ENCODE data around the gene TUBGCP3.

The TUBGCP3 gene

DNA sequence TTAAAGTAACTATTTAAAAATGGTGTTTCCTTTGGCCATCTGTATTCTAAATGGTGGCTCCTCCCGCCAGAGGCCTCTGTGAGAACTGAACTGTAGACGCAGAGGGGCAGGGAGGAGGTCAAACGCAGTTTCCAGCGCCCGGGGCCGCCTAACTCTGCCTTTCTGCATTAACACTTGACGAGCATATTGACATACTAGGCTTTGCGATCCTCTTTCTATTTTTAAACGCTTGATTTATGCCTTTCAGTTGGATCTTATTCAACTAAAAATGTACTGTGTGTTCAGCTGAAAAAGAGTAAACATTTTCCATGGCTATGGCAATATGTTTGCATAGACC, 137.1 kb downstream of the TUBGCP3 start:
- no peak for FAIRE-seq

- no peak for FAIRE-seq
These were observed 137.6 kb downstream of the TUBGCP3 start for GRCh38 chr13:112450118-112450903.

GRCh38 chr13:112449545-112449930, 138.4 kb downstream of the TUBGCP3 start:
- FAIRE-seq: no peak

DNA sequence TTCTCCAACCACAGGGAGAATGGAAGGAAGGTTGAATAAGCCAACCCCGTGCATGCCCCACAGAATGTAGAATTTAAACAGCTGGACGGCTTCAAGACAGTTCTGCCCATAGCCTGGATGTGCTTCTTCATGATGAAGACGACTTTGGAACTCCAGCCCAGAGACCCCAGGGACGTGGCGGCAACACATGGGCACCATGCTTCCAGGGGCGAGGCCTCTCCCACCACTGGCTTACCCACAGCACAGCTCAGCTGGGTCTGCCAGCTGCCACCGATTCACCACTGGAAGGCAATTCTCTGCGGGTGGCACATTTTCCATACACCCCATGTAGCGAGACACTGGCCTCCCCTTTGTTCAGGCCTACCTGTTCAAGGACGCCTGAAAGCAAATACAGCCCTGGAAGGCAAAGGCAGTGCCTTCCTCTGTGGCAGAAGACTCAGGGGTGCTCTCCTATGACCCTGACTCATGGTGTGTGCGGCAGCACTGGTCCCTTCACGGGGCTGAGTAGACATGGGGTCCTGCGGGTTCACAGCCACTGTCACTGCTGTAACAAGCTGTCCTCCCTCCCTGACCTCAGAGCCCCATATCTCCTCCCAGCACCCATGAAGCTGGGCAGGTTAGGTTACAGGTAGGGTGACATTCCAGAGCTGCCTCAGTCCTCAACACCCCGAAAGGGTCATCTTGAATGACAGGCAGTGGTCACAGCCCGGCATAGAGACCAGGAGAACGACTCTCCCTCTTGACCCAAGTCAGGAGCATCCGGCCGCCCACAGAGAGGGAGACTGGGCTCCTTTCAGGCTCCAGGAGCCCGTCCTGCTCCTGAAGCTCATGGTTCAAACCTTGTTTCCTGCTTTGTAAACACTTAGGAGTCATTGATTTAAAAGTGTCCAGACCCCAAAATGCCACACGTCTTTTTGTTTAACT, 139.1 kb downstream of the TUBGCP3 start:
- no peak for FAIRE-seq

DNA sequence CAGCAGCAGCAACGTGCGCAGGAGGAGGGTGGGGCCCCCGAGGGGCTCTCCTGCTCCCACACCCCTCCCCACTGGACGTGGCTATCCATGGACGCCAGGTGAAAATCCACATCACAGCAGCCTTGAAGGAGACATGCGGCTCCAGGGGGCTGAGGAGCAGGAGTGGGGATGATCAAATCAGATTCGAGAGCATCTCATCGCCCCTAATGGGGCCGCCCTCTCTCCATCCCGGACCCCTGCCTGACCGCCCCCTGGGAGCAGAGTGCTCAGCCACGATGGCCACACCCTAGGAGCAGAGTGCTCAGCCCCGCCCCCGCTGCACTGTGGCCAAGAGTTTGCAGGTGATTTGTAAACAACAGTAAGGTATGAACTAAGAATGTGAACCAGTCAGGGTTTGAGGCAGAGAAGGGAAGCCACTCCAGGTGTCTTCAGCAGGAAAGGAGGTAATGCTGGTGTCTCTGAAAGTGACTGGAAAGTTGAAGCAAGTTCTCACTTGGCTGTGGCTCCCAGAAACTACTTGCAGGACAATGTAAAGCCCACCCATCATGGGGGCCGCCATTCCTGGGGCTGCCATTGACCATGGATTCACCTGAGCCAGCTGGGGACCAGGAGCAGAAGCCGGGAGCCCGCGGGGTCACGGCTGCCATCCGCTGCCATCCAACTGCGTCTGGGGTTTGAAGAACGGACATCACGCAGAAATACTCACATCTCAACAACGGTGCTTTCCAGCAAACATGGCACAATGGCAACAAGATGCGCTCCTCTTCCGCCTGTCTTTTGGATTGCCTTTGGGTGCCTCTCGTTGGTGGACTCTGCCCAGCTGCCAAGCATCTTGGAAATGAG, 140.0 kb downstream of the TUBGCP3 start:
- FAIRE-seq: no peak

GRCh38 chr13:112447306-112447705, 140.6 kb downstream of the TUBGCP3 start:
- no peak for FAIRE-seq

DNA sequence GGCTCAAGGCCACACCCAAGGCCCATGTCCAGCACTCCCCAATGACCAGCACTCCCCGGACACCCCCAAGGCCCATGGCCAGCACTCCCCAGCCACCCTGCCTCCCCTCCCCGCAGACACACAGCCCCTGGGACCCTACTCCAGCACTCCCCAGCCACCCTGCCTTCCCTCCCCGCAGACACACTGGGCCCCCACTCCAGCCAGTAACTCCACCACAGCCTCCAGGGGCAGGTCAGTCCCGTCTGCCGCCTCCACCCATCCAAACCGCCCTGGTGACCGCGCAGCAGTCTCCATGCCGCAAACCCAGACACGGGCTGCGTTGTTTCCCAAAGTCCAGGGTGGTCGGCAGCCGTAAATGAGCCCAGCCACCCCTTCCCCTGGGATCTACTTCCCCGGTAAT, 141.1 kb downstream of the TUBGCP3 start:
- FAIRE-seq: no peak

DNA sequence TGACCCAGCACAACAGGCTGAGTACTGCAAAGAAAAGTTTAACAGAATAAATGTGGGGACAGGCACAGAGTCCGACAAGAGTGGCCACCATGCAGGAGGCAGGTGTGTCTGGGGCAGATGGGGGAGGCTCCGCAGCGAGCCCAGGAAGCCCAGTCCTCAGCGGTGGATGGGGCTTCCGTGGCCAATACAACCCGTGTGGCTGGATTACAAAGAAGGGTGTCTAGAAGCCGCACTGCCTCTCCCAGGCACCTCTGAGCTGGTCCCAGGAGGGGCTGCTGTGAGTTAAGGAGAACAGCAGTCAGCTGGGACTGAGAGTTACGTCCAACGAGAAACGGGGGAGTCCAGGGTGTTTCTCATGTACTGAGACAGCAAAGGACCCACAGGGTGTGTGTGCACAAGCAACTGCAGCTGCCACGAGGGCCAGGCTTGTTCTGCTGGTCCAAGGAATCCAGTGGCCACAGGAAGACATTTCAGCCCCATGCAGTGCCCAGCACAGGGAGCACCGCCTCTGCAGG, 141.5 kb downstream of the TUBGCP3 start:
- FAIRE-seq: no peak

DNA sequence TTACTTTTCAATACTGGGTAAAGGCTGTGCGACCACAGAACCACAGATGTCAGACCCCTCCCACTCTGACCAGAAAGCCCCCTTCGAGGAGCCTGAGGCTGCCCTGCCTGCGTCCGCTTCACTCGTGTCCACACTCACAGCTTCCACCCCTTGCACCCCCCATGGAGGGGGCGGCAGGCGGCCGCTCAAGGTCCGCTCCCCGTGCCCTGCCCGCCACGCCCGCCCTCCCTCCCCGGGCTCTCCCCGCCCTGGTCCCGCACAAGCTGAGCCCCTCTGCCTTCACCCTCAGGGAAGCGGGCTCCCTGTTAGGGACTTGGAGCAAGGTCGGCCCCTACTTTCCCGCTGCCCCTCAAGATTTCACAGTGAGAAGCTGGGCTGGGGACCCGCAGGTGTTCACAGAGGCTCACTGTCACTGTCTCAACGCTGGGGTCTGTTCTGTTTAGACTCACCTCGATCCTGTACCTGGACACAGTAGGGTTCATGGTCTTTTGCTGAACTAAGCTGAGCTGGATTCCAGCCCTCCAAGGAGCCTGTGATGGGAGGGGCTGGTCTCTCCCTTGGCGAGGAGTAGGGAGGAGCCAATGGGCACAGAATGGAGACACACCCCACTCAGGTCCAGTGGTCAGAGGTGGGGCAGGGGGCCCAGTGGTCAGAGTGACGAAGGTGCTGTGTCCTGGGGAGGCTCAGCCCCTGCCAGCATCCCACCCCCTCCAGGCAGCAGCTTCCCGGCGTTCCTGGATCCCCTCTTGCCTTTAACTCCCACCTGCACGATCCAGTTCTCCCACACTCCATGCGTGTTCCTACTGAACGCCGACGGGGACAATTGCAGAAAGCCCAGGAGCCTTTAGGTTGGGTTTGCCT, 142.3 kb downstream of the TUBGCP3 start:
- FAIRE-seq: no peak

DNA sequence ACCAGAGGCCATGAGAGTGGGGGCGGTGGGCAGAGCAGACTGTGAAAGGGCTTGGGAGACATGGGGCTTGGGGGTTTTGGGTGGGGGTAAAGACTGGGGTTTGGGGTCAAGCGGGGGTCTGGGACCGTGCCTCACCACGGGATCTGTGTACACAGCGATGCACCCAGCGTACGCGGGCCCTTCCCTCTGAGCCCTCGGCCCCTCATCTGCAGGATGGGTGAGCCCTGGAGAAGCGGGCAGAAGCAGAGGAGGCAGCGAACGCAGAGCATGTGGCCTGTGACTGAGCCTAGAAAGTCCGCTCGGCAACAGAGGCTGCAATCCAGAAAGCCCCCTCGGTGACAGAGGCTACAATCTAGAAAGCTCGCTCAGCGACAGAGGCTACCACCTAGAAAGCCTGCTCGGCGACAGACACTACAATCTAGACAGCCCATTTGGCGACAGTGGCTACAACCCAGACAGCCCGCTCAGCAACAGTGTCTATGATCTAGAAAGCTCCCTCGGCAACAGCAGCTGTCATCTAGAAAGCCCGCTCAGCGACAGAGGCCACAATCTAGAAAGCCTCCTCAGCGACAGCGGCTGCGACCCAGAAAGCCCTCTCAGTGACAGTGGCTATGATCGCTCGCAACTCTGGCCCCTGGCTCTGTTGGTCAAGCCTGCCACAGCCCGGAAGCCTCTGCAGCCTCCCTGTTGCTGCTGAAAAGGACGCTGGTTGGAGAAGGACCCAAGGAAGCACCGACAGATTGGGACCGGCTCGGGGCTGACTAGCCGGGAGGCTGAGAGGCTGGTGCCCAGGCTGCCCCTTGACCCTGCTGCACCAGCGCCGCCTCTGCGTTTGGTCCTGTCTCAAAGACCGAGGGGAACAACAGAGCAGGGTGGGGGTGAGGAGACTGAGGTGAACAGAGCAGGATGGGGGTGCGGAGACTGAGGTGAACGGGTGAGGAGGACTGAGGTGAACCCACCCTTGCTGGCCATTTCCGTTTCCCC, 143.2 kb downstream of the TUBGCP3 start:
- FAIRE-seq: no peak

DNA sequence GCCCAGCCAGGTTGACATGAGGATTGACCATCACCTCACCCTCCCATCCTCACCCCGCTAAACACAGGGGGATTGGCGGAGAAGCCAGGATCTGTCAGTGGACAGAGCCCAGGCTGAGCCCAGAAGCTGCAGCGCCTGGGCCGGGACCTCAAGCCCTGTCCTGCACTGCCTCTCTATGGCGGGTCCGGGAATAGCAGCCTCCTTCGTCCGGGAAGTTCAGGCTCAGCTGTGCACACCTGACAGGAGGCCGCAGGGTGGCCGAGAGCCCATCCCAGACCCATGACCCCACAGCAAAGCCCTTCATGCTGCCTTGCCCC, 144.0 kb downstream of the TUBGCP3 start:
- FAIRE-seq: no peak

- FAIRE-seq: no peak
These were observed 144.6 kb downstream of the TUBGCP3 start for GRCh38 chr13:112443191-112443994.

DNA sequence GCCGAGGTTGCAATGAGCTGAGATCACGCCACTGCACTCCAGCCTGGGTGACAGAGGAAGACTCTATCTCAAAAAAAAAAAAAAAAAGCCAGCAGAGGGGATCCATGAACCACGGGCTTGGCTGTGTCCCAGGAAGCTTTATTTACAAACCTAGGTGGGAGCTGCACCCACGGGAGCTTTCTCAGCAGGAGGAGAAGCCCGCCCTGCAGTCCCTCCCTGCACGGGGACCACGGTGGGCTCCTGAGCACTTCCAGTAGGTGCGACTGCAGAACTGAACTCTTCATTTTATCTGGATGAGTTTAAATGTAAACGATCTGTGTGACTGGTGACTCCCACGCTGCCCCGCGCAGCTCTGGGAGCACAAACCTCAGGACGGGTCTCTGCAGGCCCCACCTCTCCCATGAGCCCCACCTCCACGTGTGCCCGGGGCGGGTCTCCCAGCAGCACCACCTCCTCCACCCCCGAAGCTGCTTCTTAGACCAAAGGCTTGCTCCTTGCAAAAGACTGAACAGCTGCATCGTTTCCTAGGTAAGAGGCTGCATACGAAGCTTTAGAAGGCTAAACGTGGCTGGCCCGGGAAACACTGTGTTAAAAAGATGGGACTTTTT, 145.4 kb downstream of the TUBGCP3 start:
- no peak for FAIRE-seq

- no peak for FAIRE-seq
These were observed 146.1 kb downstream of the TUBGCP3 start for GRCh38 chr13:112441779-112442310.

- FAIRE-seq: no peak
These were observed 146.7 kb downstream of the TUBGCP3 start for GRCh38 chr13:112441226-112441625.

DNA sequence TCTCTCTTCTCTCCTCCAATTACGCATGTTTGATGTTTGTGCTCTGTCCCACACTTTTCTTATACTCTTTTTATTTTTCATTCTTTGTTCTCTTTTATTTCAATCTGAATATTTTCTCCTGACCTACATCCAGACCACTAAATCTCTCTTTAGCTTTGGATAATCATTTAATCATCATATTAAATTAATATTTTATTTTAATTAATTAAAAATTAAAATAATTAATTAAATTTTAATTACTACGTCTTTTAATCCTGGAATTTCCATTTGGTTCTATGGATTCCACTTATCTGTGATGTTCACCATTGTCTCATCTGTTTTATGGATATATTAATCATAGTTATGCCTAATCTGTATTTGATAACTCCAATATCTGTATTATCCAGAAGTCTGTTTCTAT, 149.4 kb downstream of the TUBGCP3 start:
- FAIRE-seq: no peak

DNA sequence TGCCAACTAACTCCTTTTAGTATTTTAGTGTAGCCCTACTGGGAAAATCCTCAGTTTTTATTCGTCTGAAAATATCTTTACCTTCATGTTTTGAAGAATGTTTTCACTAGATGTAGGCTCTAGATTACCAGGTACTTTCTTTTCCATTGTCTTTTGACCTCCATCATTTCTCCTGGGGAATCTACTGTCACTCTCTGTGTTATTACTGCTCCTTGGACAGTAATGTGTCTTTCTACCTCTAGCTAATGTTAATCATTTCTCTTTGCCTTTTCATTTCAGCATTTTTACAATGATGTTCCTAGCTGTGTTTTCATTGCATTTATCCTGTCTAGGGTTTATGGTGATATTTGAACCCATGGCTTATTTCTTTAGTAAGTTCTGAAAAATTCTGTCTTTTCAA, 149.9 kb downstream of the TUBGCP3 start:
- FAIRE-seq: no peak

GRCh38 chr13:112435973-112436372, 152.0 kb downstream of the TUBGCP3 start:
- no peak for FAIRE-seq
